Nephron progenitor cell (in vitro differentiated cells): ENCODE data around the gene TMEM87A.

ENCODE experiments used
- DNase-seq: peaks from one replicate; pipeline ENCODE4 v3.0.0; 2021
- H3K27ac Mint-ChIP-seq: 2 replicates; pipeline ENCODE4 v1.8.0; 2021; ENCODE audit warnings: mild to moderate bottlenecking, moderate library complexity, mixed read lengths
- H3K27me3 Mint-ChIP-seq: 2 replicates; pipeline ENCODE4 v1.8.0; 2021; ENCODE audit warnings: mild to moderate bottlenecking, low read depth, mixed read lengths; ENCODE audit not compliant: poor library complexity
- H3K36me3 Mint-ChIP-seq: 2 replicates; pipeline ENCODE4 v1.8.0; 2021; ENCODE audit warnings: low read depth, mixed read lengths
- H3K4me1 Mint-ChIP-seq: 2 replicates; pipeline ENCODE4 v1.8.0; 2021; ENCODE audit warnings: mixed read lengths
- H3K4me3 Mint-ChIP-seq: 2 replicates; pipeline ENCODE4 v1.8.0; 2021; ENCODE audit warnings: mild to moderate bottlenecking, moderate library complexity, mixed read lengths
- H3K9me3 Mint-ChIP-seq: 2 replicates; pipeline ENCODE4 v1.8.0; 2021; ENCODE audit warnings: mild to moderate bottlenecking, moderate library complexity, mixed read lengths
- TF ChIP-seq, protein P1 (sequence below): fragments of 200-600 bp; sonication (generic); IDR thresholded peaks from 2 replicates; pipeline ENCODE4 v1.5.0; 2021; ENCODE audit warnings: antibody characterized with exemption

Gene TMEM87A

DNA sequence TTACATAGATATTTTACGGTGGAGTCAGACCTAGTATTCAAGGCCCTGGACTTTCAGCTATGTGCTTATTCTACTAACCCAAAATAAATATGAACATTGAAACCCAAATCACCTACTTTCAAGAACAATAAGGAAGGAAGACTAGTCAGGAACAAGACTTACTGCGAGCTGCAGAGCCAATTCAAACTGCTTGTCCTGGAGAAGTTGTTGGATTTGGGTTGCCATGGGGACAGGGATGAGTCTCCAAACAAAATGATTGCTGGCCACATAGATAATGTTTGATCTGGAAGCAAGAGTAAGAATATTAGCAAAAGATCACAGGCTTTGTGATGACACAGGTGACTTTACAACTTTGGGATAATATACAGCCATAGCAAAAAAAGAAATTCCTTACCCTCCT is 95.2 kb downstream of the TMEM87A start:
- H3K27ac Mint-ChIP-seq, result no peak overlapping the region
- TF ChIP-seq, protein P1, sequence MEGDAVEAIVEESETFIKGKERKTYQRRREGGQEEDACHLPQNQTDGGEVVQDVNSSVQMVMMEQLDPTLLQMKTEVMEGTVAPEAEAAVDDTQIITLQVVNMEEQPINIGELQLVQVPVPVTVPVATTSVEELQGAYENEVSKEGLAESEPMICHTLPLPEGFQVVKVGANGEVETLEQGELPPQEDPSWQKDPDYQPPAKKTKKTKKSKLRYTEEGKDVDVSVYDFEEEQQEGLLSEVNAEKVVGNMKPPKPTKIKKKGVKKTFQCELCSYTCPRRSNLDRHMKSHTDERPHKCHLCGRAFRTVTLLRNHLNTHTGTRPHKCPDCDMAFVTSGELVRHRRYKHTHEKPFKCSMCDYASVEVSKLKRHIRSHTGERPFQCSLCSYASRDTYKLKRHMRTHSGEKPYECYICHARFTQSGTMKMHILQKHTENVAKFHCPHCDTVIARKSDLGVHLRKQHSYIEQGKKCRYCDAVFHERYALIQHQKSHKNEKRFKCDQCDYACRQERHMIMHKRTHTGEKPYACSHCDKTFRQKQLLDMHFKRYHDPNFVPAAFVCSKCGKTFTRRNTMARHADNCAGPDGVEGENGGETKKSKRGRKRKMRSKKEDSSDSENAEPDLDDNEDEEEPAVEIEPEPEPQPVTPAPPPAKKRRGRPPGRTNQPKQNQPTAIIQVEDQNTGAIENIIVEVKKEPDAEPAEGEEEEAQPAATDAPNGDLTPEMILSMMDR, result no peak
- DNase-seq, result no peak
- H3K4me1 Mint-ChIP-seq, result no peaks in the 10 kb centered on the region
- H3K9me3 Mint-ChIP-seq, result no peaks in the 10 kb centered on the region
- no peaks in the 10 kb centered on the region for H3K27me3 Mint-ChIP-seq
- H3K36me3 Mint-ChIP-seq, result peaks cover 74% of the 10 kb centered on the region
- no peak overlapping the region for H3K4me3 Mint-ChIP-seq

GRCh38 chr15:42175671-42176070 is 97.6 kb downstream of the TMEM87A start:
- no peaks in the 10 kb centered on the region for H3K4me1 Mint-ChIP-seq
- DNase-seq, result no peak
- H3K27ac Mint-ChIP-seq, result peak overlapping the region; percentile 43
- no peak overlapping the region for H3K4me3 Mint-ChIP-seq
- TF ChIP-seq, protein P1, result no peak
- no peaks in the 10 kb centered on the region for H3K27me3 Mint-ChIP-seq
- no peaks in the 10 kb centered on the region for H3K9me3 Mint-ChIP-seq
- peaks cover 76% of the 10 kb centered on the region for H3K36me3 Mint-ChIP-seq

- Mint-ChIP-seq H3K27me3 (no peaks in the 10 kb centered on the region), H3K4me1 (no peaks in the 10 kb centered on the region), H3K27ac (no peak overlapping the region), H3K9me3 (no peaks in the 10 kb centered on the region), H3K4me3 (no peak overlapping the region), H3K36me3 (peaks cover 66% of the 10 kb centered on the region)
- no peak for DNase-seq
- TF ChIP-seq, protein P1, result no peak
Observed at GRCh38 chr15:42172475-42172874, 100.8 kb downstream of the TMEM87A start.

DNA sequence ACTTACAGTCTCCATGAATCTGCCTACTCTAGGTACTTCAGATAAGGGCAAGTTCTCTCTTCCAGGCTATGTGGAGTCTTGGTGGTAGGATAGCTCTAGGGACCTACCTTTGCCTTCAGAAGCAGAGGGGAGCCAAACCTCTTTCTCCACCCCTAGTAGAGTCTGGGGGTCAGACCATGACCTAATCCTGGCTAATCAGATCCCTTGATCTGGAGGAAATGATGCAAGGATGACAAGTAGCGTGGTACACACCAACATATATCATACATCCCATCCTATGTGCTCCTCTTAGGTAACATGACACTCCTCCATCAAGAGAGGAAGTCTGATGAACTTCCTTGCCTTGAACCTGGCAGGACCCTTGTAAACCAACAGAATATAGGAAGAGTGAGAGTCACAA is 101.4 kb downstream of the TMEM87A start:
- Mint-ChIP-seq H3K27ac (peak overlapping the region; percentile 4), H3K9me3 (no peaks in the 10 kb centered on the region), H3K36me3 (peaks cover 67% of the 10 kb centered on the region), H3K4me1 (no peaks in the 10 kb centered on the region), H3K27me3 (no peaks in the 10 kb centered on the region), H3K4me3 (no peak overlapping the region)
- TF ChIP-seq, protein P1, result no peak
- no peak for DNase-seq

GRCh38 chr15:42171122-42171521 is 102.1 kb downstream of the TMEM87A start:
- no peak overlapping the region for H3K4me3 Mint-ChIP-seq
- no peak overlapping the region for H3K27ac Mint-ChIP-seq
- DNase-seq, result no peak
- H3K9me3 Mint-ChIP-seq, result no peaks in the 10 kb centered on the region
- H3K4me1 Mint-ChIP-seq, result no peaks in the 10 kb centered on the region
- TF ChIP-seq, protein P1, result no peak
- H3K27me3 Mint-ChIP-seq, result no peaks in the 10 kb centered on the region
- peaks cover 71% of the 10 kb centered on the region for H3K36me3 Mint-ChIP-seq

- Mint-ChIP-seq H3K27ac (peak overlapping the region; percentile 61), H3K4me3 (no peak overlapping the region), H3K27me3 (no peaks in the 10 kb centered on the region), H3K36me3 (peaks cover 71% of the 10 kb centered on the region), H3K9me3 (no peaks in the 10 kb centered on the region), H3K4me1 (no peaks in the 10 kb centered on the region)
- DNase-seq, result no peak
- TF ChIP-seq, protein P1, result no peak
Observed at GRCh38 chr15:42166225-42166940, 106.8 kb downstream of the TMEM87A start.
